Smooth muscle cell of the brain vasculature (primary cell): Measurements from ENCODE around the gene GPRC5A.
"Not testable (repeated sequence)": the region's sequence is repeated elsewhere in the genome, so short reads cannot be mapped to it uniquely, and the experiment has no call there.

Source experiments
- DNase-seq: peaks from one replicate; pipeline ENCODE4 v3.0.0-alpha.2; 2012; ENCODE audit warnings: low read depth, low spot score

The GPRC5A gene

GRCh38 chr12:12891080-12891880 lies at the start of gene GPRC5A:
GPRC5A (plus strand) TSS chr12:12891562; CDS start chr12:12908250, 16,688 bp downstream.
- peak; percentile 83 for DNase-seq

GRCh38 chr12:12845794-12846243 lies 45.5 kb upstream of the GPRC5A start:
- DNase-seq, result no peak

GRCh38 chr12:12846780-12847179 lies 44.6 kb upstream of the GPRC5A start:
- not testable (repeated sequence) for DNase-seq

GRCh38 chr12:12853435-12853834 lies 37.9 kb upstream of the GPRC5A start:
- DNase-seq, result no peak

- no peak for DNase-seq
These were observed 31.7 kb upstream of the GPRC5A start for GRCh38 chr12:12859690-12860089.

- no peak for DNase-seq
These were observed 27.1 kb upstream of the GPRC5A start for GRCh38 chr12:12864243-12864642.

- DNase-seq, result no peak
These were observed 22.7 kb upstream of the GPRC5A start for GRCh38 chr12:12868477-12869235.

- DNase-seq, result peak; percentile 44
These were observed 20.9 kb upstream of the GPRC5A start for GRCh38 chr12:12870465-12870864.

- DNase-seq, result no peak
These were observed 19.7 kb upstream of the GPRC5A start for GRCh38 chr12:12871587-12872138.

GRCh38 chr12:12872139-12872933 lies 19.0 kb upstream of the GPRC5A start:
- no peak for DNase-seq

- DNase-seq, result no peak
These were observed 18.5 kb upstream of the GPRC5A start for GRCh38 chr12:12872934-12873275.

- no peak for DNase-seq
These were observed 17.3 kb upstream of the GPRC5A start for GRCh38 chr12:12874029-12874428.

GRCh38 chr12:12875301-12875700 lies 16.1 kb upstream of the GPRC5A start:
- DNase-seq, result not testable (repeated sequence)

GRCh38 chr12:12877153-12877768 lies 14.1 kb upstream of the GPRC5A start:
- no peak for DNase-seq

GRCh38 chr12:12877781-12878455 lies 13.4 kb upstream of the GPRC5A start:
- no peak for DNase-seq

- DNase-seq, result no peak
These were observed 10.8 kb upstream of the GPRC5A start for GRCh38 chr12:12880537-12880936.

- DNase-seq, result no peak
These were observed 10.0 kb upstream of the GPRC5A start for GRCh38 chr12:12881151-12881909.

GRCh38 chr12:12882288-12882687 lies 9.1 kb upstream of the GPRC5A start:
- DNase-seq, result no peak

- DNase-seq, result no peak
These were observed 7.9 kb upstream of the GPRC5A start for GRCh38 chr12:12883369-12884001.
